Amniotic epithelial cell (primary cell): Measurements from ENCODE around the gene CSNK2A1.
"Not testable (repeated sequence)": the region's sequence is repeated elsewhere in the genome, so short reads cannot be mapped to it uniquely, and the experiment has no call there.

Experiments used
- DNase-seq: peaks from one replicate; pipeline ENCODE4 v3.0.0-alpha.2; 2010; ENCODE audit warnings: low read depth

CSNK2A1 gene

GRCh38 chr20:543369-544152 lies at the start of gene CSNK2A1:
Gene CSNK2A1, minus strand, starts transcription at chr20:543790. Its CDS starts 35,239 bp downstream, at chr20:508551.
- peak; percentile 92 for DNase-seq

GRCh38 chr20:592506-592905 lies 48.9 kb upstream of the CSNK2A1 start:
- DNase-seq: no peak

GRCh38 chr20:591941-592340 lies 48.4 kb upstream of the CSNK2A1 start:
- DNase-seq: no peak

DNA sequence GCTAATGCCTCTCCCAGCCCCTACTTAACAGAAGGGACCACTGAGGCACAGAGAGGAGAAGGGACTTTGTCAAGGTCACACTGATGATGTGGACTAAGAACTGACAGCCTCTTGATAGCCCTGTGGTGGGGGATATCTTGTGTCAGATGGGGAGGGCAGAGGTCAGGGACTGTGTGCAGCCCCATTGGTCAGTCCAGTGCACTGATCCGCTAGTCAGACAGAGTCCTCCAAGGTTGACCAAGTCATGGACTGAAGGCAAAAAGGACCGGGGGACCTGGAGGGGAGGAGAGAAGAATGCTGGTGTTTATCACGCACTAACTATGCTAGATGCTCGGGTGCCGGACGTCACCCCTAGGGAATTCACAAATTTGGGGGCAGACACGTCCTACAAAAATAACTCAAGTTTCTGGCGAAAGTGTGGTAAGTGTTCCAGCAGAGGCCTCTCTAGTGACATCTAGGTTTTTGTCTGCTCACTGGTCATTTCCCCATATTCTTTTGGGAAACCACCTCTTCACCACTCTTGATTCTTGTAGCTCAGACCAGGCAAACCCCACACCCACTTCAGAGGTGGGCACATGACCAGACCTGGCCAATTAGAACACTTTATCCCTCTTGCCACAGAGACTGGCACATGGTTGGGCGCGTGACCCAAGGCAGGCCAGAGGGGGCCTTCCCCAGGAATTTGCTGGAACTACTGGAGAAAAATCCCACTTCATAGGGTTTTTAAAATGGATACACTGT lies 45.5 kb upstream of the CSNK2A1 start:
- peak; percentile 3 for DNase-seq

GRCh38 chr20:588476-588875 lies 44.9 kb upstream of the CSNK2A1 start:
- DNase-seq: no peak

DNA sequence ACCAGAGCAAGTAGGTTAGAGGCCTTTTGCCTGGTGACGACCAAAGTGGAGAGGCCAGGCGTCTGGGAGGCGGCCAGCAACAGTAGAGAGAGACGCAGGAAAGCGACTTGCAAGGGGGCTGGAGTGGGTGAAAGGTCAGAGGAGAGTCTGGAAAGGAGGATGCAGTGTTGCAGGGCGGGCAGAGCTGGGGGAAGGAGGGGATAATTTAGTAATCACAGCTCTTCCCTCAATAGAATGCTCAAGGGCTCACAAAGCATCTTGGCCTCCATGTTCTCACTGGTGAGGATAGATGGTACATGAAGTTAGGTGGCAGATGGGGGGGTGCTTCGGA lies 41.3 kb upstream of the CSNK2A1 start:
- DNase-seq: no peak

- DNase-seq: peak; percentile 24
Observed at GRCh38 chr20:584161-584970, 40.8 kb upstream of the CSNK2A1 start.

DNA sequence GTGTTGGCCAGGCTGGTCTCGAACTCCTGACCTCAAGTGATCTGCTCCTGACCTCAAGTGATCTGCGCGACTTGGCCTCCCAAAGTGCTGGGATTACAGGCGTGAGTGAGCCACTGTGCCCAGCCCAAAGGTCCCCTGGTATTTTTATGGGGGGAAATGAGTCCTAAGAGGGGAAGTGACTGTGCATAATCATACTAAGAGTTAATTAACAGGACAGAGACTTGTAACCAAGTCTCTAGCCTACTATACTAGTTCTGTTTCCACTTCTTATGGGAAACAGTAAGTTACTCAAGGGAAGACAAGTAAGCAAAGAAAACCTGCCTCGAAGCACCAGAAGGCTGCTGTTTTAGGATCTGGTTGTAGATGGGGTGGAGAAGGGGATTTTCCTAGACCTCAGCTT lies 38.6 kb upstream of the CSNK2A1 start:
- no peak for DNase-seq

- not testable (repeated sequence) for DNase-seq
Observed at GRCh38 chr20:578940-579690, 35.5 kb upstream of the CSNK2A1 start.

DNA sequence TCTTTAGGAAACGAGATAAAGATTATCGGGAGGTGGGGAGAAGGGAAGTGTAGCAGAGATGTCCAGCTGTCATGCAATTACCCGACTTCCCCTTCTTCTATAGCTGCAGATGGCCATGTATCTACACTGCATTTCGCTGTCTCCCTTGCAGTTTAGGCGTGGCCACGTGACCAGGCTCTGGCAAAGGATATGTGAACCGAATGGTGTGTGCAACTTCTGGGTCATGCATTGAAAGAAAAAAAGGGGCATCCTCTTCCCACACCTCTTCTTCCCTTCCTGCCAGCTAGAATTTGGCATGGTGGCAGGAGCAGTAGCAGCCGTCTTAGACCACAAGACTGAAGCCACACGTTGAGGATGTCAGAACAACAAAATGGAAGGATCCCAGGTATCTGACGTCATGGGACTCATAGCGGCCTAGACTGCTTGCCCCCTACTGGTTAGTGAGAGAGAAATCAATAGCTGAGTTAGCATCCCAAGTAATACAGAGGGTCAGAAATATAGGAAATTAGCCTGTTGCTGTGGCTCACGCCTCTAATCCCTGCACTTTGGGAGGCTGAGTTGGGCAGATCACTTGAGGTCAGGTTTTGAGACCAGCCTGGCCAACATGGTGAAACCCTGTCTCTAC lies 33.7 kb upstream of the CSNK2A1 start:
- peak; percentile 9 for DNase-seq

DNA sequence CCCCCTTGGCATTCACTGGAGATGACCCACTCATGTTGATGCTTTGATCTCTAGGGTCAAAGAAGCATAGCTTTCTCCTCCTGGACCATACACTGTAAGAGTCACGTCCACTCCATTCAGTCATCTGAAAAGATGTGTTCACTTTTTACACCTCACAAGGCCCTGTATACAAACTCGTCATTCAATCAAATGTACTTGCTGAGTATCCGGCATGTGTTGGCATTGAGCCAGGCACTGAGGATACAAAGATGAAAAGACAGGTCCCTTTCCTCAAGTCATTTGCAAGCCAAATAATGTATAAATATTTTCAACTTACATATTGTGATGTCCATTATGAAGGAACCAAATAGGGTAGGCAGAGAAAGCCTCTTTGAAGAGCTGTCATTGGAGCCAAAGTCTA lies 32.6 kb upstream of the CSNK2A1 start:
- DNase-seq: no peak

- DNase-seq: no peak
Observed at GRCh38 chr20:575230-575629, 31.6 kb upstream of the CSNK2A1 start.

GRCh38 chr20:574297-574942 lies 30.8 kb upstream of the CSNK2A1 start:
- DNase-seq: no peak

DNA sequence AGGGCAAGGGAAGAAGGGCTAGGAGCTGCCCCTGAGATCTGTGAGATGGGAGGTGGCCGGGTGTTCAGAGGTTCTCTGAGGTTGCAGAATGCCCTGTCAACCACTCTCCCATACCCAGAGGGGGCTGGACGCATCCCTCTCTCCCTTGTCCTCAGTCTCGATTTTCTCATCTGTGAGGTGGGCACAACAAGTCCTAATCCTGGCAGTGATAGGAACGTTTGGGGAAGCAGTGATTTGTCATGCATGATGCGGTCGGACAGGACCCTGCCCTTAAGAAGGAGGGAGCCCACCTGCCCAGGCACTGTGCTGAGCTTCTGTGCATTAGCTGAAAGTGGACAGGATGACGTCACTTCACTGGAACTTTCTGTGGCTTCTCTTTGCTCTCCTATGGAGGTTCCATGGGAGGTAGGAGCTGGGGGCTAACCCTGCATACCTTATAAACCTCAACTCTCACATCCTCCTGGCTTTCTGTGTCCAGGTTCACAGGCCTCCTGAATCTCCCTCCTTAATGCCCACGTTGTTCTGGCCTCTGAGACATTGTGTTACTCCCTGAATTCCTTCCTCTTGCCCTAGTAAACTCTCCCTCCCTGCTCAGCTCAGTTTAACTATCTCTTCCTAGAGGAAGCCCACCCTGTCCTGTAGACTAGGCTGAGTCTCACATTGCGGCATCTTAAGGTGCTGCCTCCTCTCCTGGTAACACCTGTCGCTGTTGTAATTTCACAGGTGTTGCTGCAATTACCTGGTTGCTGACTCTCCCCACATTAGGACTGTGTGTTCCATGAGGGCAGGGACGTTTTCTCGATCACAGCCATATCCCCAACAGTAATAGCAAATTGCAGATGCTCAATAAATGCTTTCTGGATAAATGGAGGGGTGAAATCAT lies 30.1 kb upstream of the CSNK2A1 start:
- no peak for DNase-seq

DNA sequence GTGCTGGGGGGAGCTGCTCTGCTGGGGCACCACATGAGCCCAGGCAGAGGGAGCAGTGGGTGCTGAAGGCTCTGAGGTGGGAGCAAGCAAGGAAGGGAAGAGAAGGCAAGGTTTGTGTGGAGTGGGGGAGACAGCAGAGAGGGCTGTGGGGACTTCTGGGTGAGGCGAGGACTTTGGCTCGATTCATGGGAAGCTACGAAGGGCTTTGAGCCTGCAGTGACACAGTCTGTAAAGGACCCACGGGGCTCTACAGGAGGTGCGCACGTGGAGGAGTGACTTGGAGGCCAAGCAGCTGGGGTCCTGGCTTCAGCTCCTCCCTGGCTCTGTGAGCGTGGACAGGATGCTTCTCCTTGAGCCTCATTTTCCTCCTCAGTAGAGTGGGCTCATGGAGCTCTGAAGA lies 29.1 kb upstream of the CSNK2A1 start:
- DNase-seq: no peak

GRCh38 chr20:571754-572441 lies 28.3 kb upstream of the CSNK2A1 start:
- DNase-seq: no peak

- DNase-seq: no peak
Observed at GRCh38 chr20:568673-569415, 25.3 kb upstream of the CSNK2A1 start.

- DNase-seq: no peak
Observed at GRCh38 chr20:568097-568652, 24.6 kb upstream of the CSNK2A1 start.
